SK-N-SH treated with all-trans-retinoic acid at 6 μM for 48 hours (cell line): ENCODE measurements around the gene PRRG4.

Experiments
- ESRRG ChIP-seq: fragments of 250-450 bp; sonication (Bioruptor Pico); IDR thresholded peaks from 2 replicates; pipeline ENCODE4 v1.6.1; 2021; ENCODE audit warnings: mild to moderate bottlenecking
- PATZ1 ChIP-seq: fragments of 250-450 bp; sonication (Bioruptor Pico); IDR thresholded peaks from 2 replicates; pipeline ENCODE4 v1.8.0; 2020; ENCODE audit warnings: mild to moderate bottlenecking, moderate library complexity, borderline replicate concordance
- TOX ChIP-seq: fragments of 250-450 bp; sonication (Bioruptor Pico); IDR thresholded peaks from 2 replicates; pipeline ENCODE4 v1.8.0; 2021; ENCODE audit warnings: mild to moderate bottlenecking, moderate library complexity, borderline replicate concordance
- TF ChIP-seq, protein P1 (sequence below): fragments of 250-450 bp; sonication (Bioruptor Pico); IDR thresholded peaks from 2 replicates; pipeline ENCODE4 v1.5.1; 2020; ENCODE audit warnings: low read depth, mild to moderate bottlenecking, moderate library complexity

GRCh38 chr11:32796425-32796824, 33.3 kb upstream of the PRRG4 start:
- TF ChIP-seq TOX (CRISPR knock-in tag) = no peak
- no peak for TF ChIP-seq PATZ1 (CRISPR knock-in tag)
- no peak for TF ChIP-seq ESRRG (CRISPR knock-in tag)
- TF ChIP-seq, protein P1, sequence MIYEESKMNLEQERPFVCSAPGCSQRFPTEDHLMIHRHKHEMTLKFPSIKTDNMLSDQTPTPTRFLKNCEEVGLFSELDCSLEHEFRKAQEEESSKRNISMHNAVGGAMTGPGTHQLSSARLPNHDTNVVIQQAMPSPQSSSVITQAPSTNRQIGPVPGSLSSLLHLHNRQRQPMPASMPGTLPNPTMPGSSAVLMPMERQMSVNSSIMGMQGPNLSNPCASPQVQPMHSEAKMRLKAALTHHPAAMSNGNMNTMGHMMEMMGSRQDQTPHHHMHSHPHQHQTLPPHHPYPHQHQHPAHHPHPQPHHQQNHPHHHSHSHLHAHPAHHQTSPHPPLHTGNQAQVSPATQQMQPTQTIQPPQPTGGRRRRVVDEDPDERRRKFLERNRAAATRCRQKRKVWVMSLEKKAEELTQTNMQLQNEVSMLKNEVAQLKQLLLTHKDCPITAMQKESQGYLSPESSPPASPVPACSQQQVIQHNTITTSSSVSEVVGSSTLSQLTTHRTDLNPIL (CRISPR knock-in tag) = no peak
